ENCODE data around the gene SLC16A12.

The SLC16A12 gene

DNA sequence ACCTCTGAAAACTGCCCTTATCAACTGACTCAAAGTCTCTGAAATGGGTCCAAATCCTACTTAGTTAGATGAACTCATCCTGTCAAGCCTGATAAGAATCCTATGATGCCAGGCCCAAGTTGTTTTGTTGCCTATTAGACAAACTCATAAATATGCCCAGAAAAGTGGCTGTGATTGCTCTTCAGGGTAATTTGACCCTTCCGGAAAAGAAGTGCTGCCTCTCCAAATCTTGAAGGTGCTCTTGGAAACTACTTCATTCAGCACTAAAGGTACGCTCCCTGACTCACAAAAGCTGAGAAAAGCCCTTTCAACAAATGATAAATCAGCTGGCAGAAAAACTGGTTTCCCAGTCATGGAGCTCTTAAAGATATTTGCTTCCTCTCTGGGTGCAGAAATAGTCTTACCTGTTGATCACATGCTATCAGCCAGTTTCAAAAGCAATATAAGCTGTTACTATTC lies 114.3 kb downstream of the SLC16A12 start:
- Histone ChIP-seq H3K27ac (ENCODE audit: poor library complexity, severe bottlenecking) (no peak overlapping the region), H3K27me3 (ENCODE audit: insufficient read depth, poor library complexity, severe bottlenecking) (no peaks in the 10 kb centered on the region), H3K36me3 (ENCODE audit: low read depth) (peaks cover 34% of the 10 kb centered on the region), H3K4me3 (ENCODE audit: severe bottlenecking) (no peak overlapping the region), H3K9me3 (ENCODE audit: severe bottlenecking) (no peaks in the 10 kb centered on the region), H3K4me1 (ENCODE audit: insufficient read depth, poor library complexity, severe bottlenecking) (peaks cover 4% of the 10 kb centered on the region)
- ATAC-seq (ENCODE audit: low read depth): no peak
- no peak for DNase-seq (ENCODE audit: low spot score)
- no peak for TF ChIP-seq CTCF (IDR thresholded peaks at IDR 0.05; ENCODE audit: poor library complexity, severe bottlenecking)

- TF ChIP-seq CTCF (IDR thresholded peaks at IDR 0.05; ENCODE audit: poor library complexity, severe bottlenecking): peak; percentile 51
- H3K9me3 ChIP-seq (ENCODE audit: severe bottlenecking): no peaks in the 10 kb centered on the region
Measured at GRCh38 chr10:89419548-89419947, 115.8 kb downstream of the SLC16A12 start.

DNA sequence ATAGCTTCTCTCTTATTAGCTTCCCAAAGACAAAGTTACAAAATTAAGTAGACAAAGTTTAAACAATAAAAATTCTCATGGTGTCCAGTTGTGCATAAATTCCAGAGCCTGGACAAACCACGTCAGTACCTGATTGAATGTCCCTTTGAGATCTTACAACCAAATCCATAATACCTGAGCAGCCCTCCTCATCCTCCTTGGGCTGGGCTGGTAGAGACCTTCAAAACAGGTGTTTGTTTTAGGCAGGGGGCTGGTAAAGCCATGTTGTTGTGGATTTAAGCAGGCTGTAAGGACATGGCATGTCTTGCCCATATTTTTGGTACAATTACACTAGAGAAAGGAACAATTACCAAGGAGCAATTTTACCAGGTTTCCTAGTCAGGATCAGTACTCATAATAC lies 118.9 kb downstream of the SLC16A12 start:
- ATAC-seq (ENCODE audit: low read depth) (no peak), DNase-seq (ENCODE audit: low spot score) (no peak)
- TF ChIP-seq CTCF (IDR thresholded peaks at IDR 0.05; ENCODE audit: poor library complexity, severe bottlenecking): no peak
- no peaks in the 10 kb centered on the region for H3K9me3 ChIP-seq (ENCODE audit: severe bottlenecking)
- peaks cover 29% of the 10 kb centered on the region for H3K36me3 ChIP-seq (ENCODE audit: low read depth)
- peaks cover 4% of the 10 kb centered on the region for H3K4me1 ChIP-seq (ENCODE audit: insufficient read depth, poor library complexity, severe bottlenecking)
- H3K4me3 ChIP-seq (ENCODE audit: severe bottlenecking): no peak overlapping the region
- H3K27ac ChIP-seq (ENCODE audit: poor library complexity, severe bottlenecking): no peak overlapping the region
- no peaks in the 10 kb centered on the region for H3K27me3 ChIP-seq (ENCODE audit: insufficient read depth, poor library complexity, severe bottlenecking)

More at GRCh38 chr10:89419548-89419947, 115.8 kb downstream of the SLC16A12 start:
- H3K27me3 ChIP-seq (ENCODE audit: insufficient read depth, poor library complexity, severe bottlenecking): no peaks in the 10 kb centered on the region
- no peak overlapping the region for H3K4me3 ChIP-seq (ENCODE audit: severe bottlenecking)
- H3K36me3 ChIP-seq (ENCODE audit: low read depth): peaks cover 35% of the 10 kb centered on the region
- no peak for DNase-seq (ENCODE audit: low spot score)
- H3K27ac ChIP-seq (ENCODE audit: poor library complexity, severe bottlenecking): no peak overlapping the region
- ATAC-seq (ENCODE audit: low read depth): no peak
- peaks cover 4% of the 10 kb centered on the region for H3K4me1 ChIP-seq (ENCODE audit: insufficient read depth, poor library complexity, severe bottlenecking)

DNA sequence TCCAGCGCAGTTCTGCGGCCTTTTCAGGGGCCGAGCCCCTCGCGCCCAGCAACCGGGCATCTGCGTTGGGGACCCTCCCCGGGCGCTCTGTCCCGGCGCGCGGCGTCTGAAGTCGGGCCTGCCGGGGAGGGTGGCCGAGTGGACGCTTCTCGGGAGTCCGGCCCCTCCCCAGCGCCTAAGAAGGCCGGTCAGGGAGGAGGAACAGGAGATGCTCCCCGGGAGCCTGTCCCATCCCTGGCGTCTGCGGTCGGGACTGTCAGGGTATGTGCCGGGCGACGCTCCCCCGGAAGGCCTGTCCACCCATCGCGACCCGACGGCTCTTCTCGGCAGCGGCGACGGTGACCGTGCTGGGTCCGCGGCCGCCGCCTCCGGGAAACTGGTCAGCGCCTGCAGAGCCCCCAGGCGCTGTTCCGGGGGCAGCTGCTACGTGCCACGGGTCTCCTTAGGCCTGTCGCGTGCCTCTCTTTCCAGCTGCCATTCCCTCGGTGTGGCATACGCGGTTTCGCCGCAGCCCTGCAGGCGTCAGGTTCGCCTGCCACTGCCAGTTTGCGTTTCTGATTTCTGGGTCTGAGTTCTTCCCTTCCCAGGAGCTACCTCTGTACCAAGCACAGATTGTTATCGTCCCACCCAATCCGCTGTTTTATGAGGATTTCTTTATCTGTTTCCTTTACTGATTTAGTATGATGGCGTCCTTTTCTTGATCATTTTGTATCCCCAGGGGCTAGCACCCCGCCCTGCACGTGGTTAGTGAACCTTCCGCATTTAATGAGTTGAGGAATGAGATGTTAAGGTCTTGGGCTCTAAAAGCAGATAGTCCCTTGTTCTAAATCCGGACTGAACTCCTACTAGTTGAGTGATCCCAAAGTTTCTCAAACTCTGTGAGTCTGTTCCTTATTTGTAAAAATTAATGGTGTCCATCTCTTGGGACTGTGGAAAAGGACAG lies 120.2 kb downstream of the SLC16A12 start:
- Histone ChIP-seq H3K27ac (ENCODE audit: poor library complexity, severe bottlenecking) (peak overlapping the region; percentile 54), H3K9me3 (ENCODE audit: severe bottlenecking) (no peaks in the 10 kb centered on the region), H3K27me3 (ENCODE audit: insufficient read depth, poor library complexity, severe bottlenecking) (no peaks in the 10 kb centered on the region), H3K4me1 (ENCODE audit: insufficient read depth, poor library complexity, severe bottlenecking) (peaks cover 4% of the 10 kb centered on the region), H3K4me3 (ENCODE audit: severe bottlenecking) (peak overlapping the region; percentile 58), H3K36me3 (ENCODE audit: low read depth) (peaks cover 24% of the 10 kb centered on the region)
- DNase-seq (ENCODE audit: low spot score) (peak; percentile 56), ATAC-seq (ENCODE audit: low read depth) (peak; percentile 71)
- no peak for TF ChIP-seq CTCF (IDR thresholded peaks at IDR 0.05; ENCODE audit: poor library complexity, severe bottlenecking)

Measured in RWPE2 (cell line).